ENCODE data around the gene TBX1. TPM values are rescaled to one million over a fixed set of nuclear protein-coding genes. Genes with fewer than 3 reads are reported as not detected.
"Not testable (repeated sequence)": the region's sequence is repeated elsewhere in the genome, so short reads cannot be mapped to it uniquely, and the experiment has no call there.

TBX1 gene
- polyA plus RNA-seq, 4 donors: 1.1 to 4.8 (median 1.3) TPM; not detected in 1

DNA sequence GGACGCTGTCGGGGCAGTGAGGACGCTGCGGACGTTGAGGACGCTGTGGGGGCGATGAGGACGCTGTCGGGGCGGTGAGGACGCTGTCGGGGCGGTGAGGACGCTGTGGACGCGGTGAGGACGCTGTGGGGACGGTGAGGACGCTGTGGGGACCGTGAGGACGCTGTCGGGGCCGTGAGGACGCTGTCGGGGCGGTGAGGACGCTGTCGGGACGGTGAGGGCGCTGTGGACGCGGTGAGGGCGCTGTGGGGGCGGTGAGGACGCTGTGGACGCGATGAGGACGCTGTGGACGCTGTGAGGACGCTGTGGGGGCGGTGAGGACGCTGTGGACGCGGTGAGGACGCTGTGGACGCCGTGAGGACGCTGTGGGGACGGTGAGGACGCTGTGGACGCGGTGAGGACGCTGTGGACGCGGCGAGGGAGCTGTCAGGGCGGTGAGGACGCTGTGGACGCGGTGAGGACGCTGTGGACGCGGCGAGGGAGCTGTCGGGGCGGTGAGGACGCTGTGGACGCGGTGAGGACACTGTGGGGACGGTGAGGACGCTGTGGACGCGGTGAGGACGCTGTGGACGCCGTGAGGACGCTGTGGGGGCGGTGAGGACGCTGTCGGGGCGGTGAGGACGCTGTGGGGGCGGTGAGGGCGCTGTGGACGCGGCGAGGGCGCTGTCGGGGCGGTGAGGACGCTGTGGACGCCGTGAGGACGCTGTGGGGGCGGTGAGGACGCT is 34.4 kb upstream of the TBX1 start:
- Histone ChIP-seq H3K27me3 (ENCODE audit: control insufficient read depth in 3 of 3, insufficient read depth in 3 of 3, low read length in 3 of 3) (peaks cover 9 to 60% (median 17%) of the 10 kb centered on the region in 3 donors), H3K4me1 (ENCODE audit: control insufficient read depth in 3 of 3, insufficient read depth in 2 of 3, low read depth in 1 of 3, low read length in 2 of 3) (peaks cover 0 to 14% (median 0%) of the 10 kb centered on the region in 3 donors), H3K36me3 (ENCODE audit: control insufficient read depth in 3 of 3, insufficient read depth in 2 of 3, low read depth in 1 of 3, low read length in 3 of 3) (peaks cover 0 to 13% (median 0%) of the 10 kb centered on the region in 3 donors)
- FAIRE-seq; H3K4me3 ChIP-seq (ENCODE audit: low read depth in 1 of 3, low read length in 3 of 3); H3K9me3 ChIP-seq (ENCODE audit: control insufficient read depth in 2 of 2, insufficient read depth in 1 of 2, low read depth in 1 of 2, low read length in 1 of 2); DNase-seq; H3K27ac ChIP-seq (ENCODE audit: low read depth in 1 of 3, low read length in 2 of 3): not testable (repeated sequence)
- WGBS, 3 donors: 82 to 89% (median 87%) methylated on average over 96 of the region's 96 CpGs

DNA sequence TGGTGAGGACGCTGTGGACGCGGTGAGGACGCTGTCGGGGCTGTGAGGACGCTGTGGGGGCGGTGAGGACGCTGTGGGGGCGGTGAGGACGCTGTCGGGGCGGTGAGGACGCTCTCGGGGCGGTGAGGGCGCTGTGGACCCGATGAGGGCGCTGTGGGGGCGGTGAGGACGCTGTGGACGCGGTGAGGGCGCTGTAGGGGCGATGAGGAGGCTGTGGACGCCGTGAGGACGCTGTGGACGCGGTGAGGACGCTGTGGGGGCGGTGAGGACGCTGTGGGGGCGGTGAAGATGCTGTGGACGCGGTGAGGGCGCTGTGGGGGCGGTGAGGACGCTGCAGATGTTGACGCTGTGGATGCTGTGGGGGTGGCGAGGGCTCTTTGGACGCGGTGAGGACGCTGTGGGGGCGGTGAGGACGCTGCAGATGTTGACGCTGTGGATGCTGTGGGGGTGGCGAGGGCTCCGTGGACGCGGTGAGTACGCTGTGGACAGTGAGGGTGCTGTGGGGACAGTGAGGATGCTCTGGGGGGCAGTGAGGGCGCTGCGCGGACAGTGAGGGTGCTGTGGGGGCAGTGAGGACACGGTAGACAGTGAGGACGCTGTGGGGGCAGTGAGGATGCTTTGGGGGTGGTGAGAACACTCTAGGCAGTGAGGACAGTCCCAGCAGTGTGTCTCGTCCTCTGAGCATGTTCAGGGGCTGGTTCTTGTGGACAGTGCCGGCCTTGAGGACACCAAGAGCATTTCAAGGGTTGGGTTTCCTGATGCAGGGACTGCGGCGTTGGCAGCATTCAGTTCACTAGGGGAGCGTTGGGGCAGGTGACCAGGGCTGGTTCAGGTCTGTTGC is 33.0 kb upstream of the TBX1 start:
- H3K36me3 ChIP-seq (ENCODE audit: control insufficient read depth in 3 of 3, insufficient read depth in 2 of 3, low read depth in 1 of 3, low read length in 3 of 3): peaks cover 0 to 6% (median 0%) of the 10 kb centered on the region in 3 donors
- H3K27ac ChIP-seq (ENCODE audit: low read depth in 1 of 3, low read length in 2 of 3): no peak overlapping the region
- H3K27me3 ChIP-seq (ENCODE audit: control insufficient read depth in 3 of 3, insufficient read depth in 3 of 3, low read length in 3 of 3): peaks cover 9 to 56% (median 10%) of the 10 kb centered on the region in 3 donors
- no peak for DNase-seq
- no peak for FAIRE-seq
- WGBS, 3 donors: 61 to 69% (median 66%) methylated on average over 57 to 61 of the region's 61 CpGs
- H3K9me3 ChIP-seq (ENCODE audit: control insufficient read depth in 2 of 2, insufficient read depth in 1 of 2, low read depth in 1 of 2, low read length in 1 of 2): no peaks in the 10 kb centered on the region
- peaks cover 0 to 14% (median 0%) of the 10 kb centered on the region in 3 donors for H3K4me1 ChIP-seq (ENCODE audit: control insufficient read depth in 3 of 3, insufficient read depth in 2 of 3, low read depth in 1 of 3, low read length in 2 of 3)
- H3K4me3 ChIP-seq (ENCODE audit: low read depth in 1 of 3, low read length in 3 of 3): no peak overlapping the region

DNA sequence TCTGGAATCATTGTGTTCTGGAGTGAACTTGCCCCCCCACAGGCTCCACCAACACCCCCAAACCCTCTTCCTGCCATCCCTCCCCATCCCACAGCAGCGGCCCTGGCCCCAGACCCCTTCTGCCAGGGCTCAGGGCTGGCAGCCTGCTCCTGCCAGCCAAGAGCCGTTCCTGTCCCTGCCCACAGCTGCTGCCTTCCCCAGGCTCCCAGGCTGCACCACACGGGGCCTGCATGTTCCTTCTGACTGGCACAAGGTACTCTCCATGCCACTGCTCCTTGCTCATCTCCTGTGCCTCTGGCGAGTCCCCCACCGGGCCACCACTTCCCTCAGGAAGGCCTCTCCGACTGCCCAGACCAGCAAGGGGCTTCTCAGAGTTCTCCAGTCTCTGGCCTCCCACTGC is 32.3 kb upstream of the TBX1 start:
- DNase-seq: no peak
- FAIRE-seq: no peak
- H3K4me1 ChIP-seq (ENCODE audit: control insufficient read depth in 3 of 3, insufficient read depth in 2 of 3, low read depth in 1 of 3, low read length in 2 of 3): peaks cover 0 to 11% (median 0%) of the 10 kb centered on the region in 3 donors
- peaks cover 7 to 49% (median 10%) of the 10 kb centered on the region in 3 donors for H3K27me3 ChIP-seq (ENCODE audit: control insufficient read depth in 3 of 3, insufficient read depth in 3 of 3, low read length in 3 of 3)
- no peak overlapping the region for H3K4me3 ChIP-seq (ENCODE audit: low read depth in 1 of 3, low read length in 3 of 3)
- no peaks in the 10 kb centered on the region for H3K36me3 ChIP-seq (ENCODE audit: control insufficient read depth in 3 of 3, insufficient read depth in 2 of 3, low read depth in 1 of 3, low read length in 3 of 3)
- H3K9me3 ChIP-seq (ENCODE audit: control insufficient read depth in 2 of 2, insufficient read depth in 1 of 2, low read depth in 1 of 2, low read length in 1 of 2): no peaks in the 10 kb centered on the region
- WGBS, 3 donors: 57 to 71% (median 62%) methylated on average over 6 of the region's 6 CpGs
- no peak overlapping the region for H3K27ac ChIP-seq (ENCODE audit: low read depth in 1 of 3, low read length in 2 of 3)

DNA sequence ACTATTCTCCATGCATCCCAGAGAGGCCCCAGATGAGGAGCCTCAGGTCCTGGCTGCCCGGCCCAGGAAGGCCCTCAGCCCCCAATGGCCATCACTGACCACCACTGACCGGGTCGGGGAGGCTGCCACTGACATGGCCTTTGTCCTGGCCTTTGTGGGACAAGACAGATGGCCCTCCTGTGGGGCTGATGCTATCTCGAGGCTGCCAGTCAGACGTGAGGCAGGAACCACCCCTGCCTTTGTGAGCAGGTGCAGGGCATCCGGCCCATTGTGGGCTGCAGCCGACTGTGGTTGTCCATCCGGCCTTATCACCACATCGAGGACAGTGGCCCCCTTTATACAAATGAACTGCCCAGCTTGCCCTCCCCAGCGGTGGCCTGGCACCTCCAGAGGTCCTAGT is 31.7 kb upstream of the TBX1 start:
- H3K27me3 ChIP-seq (ENCODE audit: control insufficient read depth in 3 of 3, insufficient read depth in 3 of 3, low read length in 3 of 3): peaks cover 5 to 45% (median 10%) of the 10 kb centered on the region in 3 donors
- H3K4me1 ChIP-seq (ENCODE audit: control insufficient read depth in 3 of 3, insufficient read depth in 2 of 3, low read depth in 1 of 3, low read length in 2 of 3): peaks cover 0 to 7% (median 0%) of the 10 kb centered on the region in 3 donors
- no peaks in the 10 kb centered on the region for H3K36me3 ChIP-seq (ENCODE audit: control insufficient read depth in 3 of 3, insufficient read depth in 2 of 3, low read depth in 1 of 3, low read length in 3 of 3)
- 54 to 65% (median 55%) methylated on average over 10 of the region's 10 CpGs for WGBS, 3 donors
- H3K4me3 ChIP-seq (ENCODE audit: low read depth in 1 of 3, low read length in 3 of 3): no peak overlapping the region
- H3K9me3 ChIP-seq (ENCODE audit: control insufficient read depth in 2 of 2, insufficient read depth in 1 of 2, low read depth in 1 of 2, low read length in 1 of 2): no peaks in the 10 kb centered on the region
- no peak overlapping the region for H3K27ac ChIP-seq (ENCODE audit: low read depth in 1 of 3, low read length in 2 of 3)
- no peak for FAIRE-seq
- DNase-seq: no peak

DNA sequence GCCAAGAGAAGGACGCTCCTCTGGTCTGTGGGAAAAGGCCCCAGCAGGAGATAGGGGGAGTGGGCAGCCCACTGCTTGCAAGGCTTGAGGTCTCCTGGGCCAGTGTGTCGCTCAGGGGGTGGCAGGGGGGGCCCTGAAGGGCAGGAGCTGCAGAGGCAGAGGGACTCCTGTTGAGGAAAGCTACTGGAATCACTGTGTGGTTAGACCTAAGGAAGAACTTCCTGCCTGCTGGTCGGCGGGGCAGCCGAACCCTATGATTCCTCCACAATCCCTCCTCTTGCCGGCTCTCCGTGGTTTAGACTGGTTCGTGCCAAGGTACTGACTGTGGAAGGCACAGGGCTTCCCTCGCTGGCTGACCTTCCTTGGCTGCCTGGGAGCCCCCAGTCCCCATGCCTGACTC is 31.1 kb upstream of the TBX1 start:
- H3K27me3 ChIP-seq (ENCODE audit: control insufficient read depth in 3 of 3, insufficient read depth in 3 of 3, low read length in 3 of 3): peaks cover 5 to 42% (median 5%) of the 10 kb centered on the region in 3 donors
- H3K9me3 ChIP-seq (ENCODE audit: control insufficient read depth in 2 of 2, insufficient read depth in 1 of 2, low read depth in 1 of 2, low read length in 1 of 2): no peaks in the 10 kb centered on the region
- FAIRE-seq: no peak
- peaks cover 0 to 7% (median 0%) of the 10 kb centered on the region in 3 donors for H3K4me1 ChIP-seq (ENCODE audit: control insufficient read depth in 3 of 3, insufficient read depth in 2 of 3, low read depth in 1 of 3, low read length in 2 of 3)
- H3K4me3 ChIP-seq (ENCODE audit: low read depth in 1 of 3, low read length in 3 of 3): no peak overlapping the region
- no peak for DNase-seq
- WGBS, 3 donors: 77 to 82% (median 81%) methylated on average over 9 of the region's 9 CpGs
- H3K27ac ChIP-seq (ENCODE audit: low read depth in 1 of 3, low read length in 2 of 3): no peak overlapping the region
- no peaks in the 10 kb centered on the region for H3K36me3 ChIP-seq (ENCODE audit: control insufficient read depth in 3 of 3, insufficient read depth in 2 of 3, low read depth in 1 of 3, low read length in 3 of 3)

DNA sequence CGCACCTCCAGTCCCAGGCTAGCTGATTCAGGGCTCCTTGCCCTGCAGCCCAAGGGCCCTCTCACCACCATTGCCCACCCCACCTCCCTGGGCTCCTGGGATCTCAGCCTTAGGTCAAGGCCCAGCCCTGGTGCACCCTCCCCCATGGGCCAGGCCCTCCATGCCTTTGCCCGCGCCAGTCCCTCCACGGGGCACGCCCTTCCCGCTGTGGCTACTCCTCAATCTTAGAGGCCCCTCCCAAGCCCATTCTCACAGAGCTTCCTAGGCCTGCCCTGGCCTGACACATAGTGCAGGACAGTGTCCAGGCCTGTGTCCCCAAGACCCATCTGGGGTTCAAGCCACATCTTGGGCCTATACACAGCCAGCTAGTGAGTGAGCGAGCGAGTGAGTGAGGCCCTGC is 30.4 kb upstream of the TBX1 start:
- WGBS, 3 donors: 77 to 85% (median 85%) methylated on average over 8 of the region's 8 CpGs
- H3K27me3 ChIP-seq (ENCODE audit: control insufficient read depth in 3 of 3, insufficient read depth in 3 of 3, low read length in 3 of 3): peaks cover 1 to 35% (median 3%) of the 10 kb centered on the region in 3 donors
- peaks cover 0 to 7% (median 0%) of the 10 kb centered on the region in 3 donors for H3K4me1 ChIP-seq (ENCODE audit: control insufficient read depth in 3 of 3, insufficient read depth in 2 of 3, low read depth in 1 of 3, low read length in 2 of 3)
- no peak overlapping the region for H3K27ac ChIP-seq (ENCODE audit: low read depth in 1 of 3, low read length in 2 of 3)
- H3K9me3 ChIP-seq (ENCODE audit: control insufficient read depth in 2 of 2, insufficient read depth in 1 of 2, low read depth in 1 of 2, low read length in 1 of 2): no peaks in the 10 kb centered on the region
- FAIRE-seq: no peak
- no peak for DNase-seq
- no peaks in the 10 kb centered on the region for H3K36me3 ChIP-seq (ENCODE audit: control insufficient read depth in 3 of 3, insufficient read depth in 2 of 3, low read depth in 1 of 3, low read length in 3 of 3)
- no peak overlapping the region for H3K4me3 ChIP-seq (ENCODE audit: low read depth in 1 of 3, low read length in 3 of 3)

DNA sequence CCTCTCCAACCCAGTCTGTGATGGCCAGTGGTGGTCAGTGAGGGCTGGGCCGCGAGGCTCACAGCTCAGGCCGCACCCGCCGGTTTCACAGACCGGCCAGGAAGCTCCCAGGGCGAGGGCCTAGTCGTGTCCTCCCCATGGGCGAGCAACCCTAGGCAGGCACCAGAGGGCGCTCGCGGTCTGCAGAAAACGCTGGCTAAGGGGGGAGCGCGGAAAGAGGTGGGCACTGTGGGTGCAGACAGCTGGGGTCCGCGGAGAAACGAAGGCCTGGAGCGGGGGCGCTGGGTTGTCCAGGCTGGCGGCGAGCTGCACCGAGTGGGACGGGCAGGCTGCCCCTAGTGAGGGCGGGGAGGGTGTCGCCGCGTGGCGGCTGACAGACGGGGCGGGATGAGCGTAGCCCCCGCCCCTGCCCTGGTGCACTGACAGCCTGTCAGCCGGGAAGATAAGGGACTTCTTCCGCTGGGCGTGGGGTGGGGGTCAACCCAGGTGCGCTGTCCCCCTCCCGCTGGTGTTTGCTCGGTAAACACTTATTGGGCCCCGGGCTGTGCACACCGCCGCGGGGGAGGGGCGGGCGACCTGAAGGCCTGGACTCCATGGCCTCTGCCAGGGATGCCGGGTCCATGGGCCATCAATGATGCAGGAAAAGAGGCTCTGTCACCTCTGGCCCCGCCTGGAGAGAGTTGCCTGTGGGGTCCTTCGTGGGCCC is 29.8 kb upstream of the TBX1 start:
- H3K9me3 ChIP-seq (ENCODE audit: control insufficient read depth in 2 of 2, insufficient read depth in 1 of 2, low read depth in 1 of 2, low read length in 1 of 2): no peaks in the 10 kb centered on the region
- no peaks in the 10 kb centered on the region for H3K36me3 ChIP-seq (ENCODE audit: control insufficient read depth in 3 of 3, insufficient read depth in 2 of 3, low read depth in 1 of 3, low read length in 3 of 3)
- peak overlapping the region in 2 of 3 donors; percentile 8 to 23 for H3K4me3 ChIP-seq (ENCODE audit: low read depth in 1 of 3, low read length in 3 of 3)
- peaks cover 0 to 7% (median 0%) of the 10 kb centered on the region in 3 donors for H3K4me1 ChIP-seq (ENCODE audit: control insufficient read depth in 3 of 3, insufficient read depth in 2 of 3, low read depth in 1 of 3, low read length in 2 of 3)
- H3K27me3 ChIP-seq (ENCODE audit: control insufficient read depth in 3 of 3, insufficient read depth in 3 of 3, low read length in 3 of 3): peaks cover 0 to 37% (median 3%) of the 10 kb centered on the region in 3 donors
- H3K27ac ChIP-seq (ENCODE audit: low read depth in 1 of 3, low read length in 2 of 3): no peak overlapping the region
- WGBS, 3 donors: 2 to 5% (median 4%) methylated on average over 44 to 48 of the region's 48 CpGs
- DNase-seq (peak; percentile 62 to 87), FAIRE-seq (no peak)
